Astrocyte of the hippocampus (primary cell): ENCODE measurements around the gene LMO4.

Experiments
- DNase-seq: peaks from one replicate; pipeline ENCODE4 v3.0.0; 2011; ENCODE audit warnings: low read depth, low spot score

The LMO4 gene

GRCh38 chr1:87358219-87358618 lies 29.5 kb downstream of the LMO4 start:
- no peak for DNase-seq

GRCh38 chr1:87359586-87359985 lies 30.9 kb downstream of the LMO4 start:
- no peak for DNase-seq

GRCh38 chr1:87362063-87362833 lies 33.6 kb downstream of the LMO4 start:
- DNase-seq: no peak

- no peak for DNase-seq
Observed at GRCh38 chr1:87362834-87363426, 34.2 kb downstream of the LMO4 start.

GRCh38 chr1:87367549-87367948 lies 38.9 kb downstream of the LMO4 start:
- DNase-seq: no peak

- no peak for DNase-seq
Observed at GRCh38 chr1:87368907-87369306, 40.2 kb downstream of the LMO4 start.

- no peak for DNase-seq
Observed at GRCh38 chr1:87369736-87370478, 41.2 kb downstream of the LMO4 start.

- no peak for DNase-seq
Observed at GRCh38 chr1:87370544-87370943, 41.9 kb downstream of the LMO4 start.

- DNase-seq: no peak
Observed at GRCh38 chr1:87379306-87379705, 50.6 kb downstream of the LMO4 start.

GRCh38 chr1:87386217-87386790 lies 57.6 kb downstream of the LMO4 start:
- no peak for DNase-seq

GRCh38 chr1:87388411-87388810 lies 59.7 kb downstream of the LMO4 start:
- DNase-seq: no peak

GRCh38 chr1:87389011-87389410 lies 60.3 kb downstream of the LMO4 start:
- DNase-seq: no peak

GRCh38 chr1:87389546-87389945 lies 60.9 kb downstream of the LMO4 start:
- DNase-seq: no peak

- peak; percentile 93 for DNase-seq
Observed at GRCh38 chr1:87392248-87393192, 63.8 kb downstream of the LMO4 start.

GRCh38 chr1:87393445-87394085 lies 64.9 kb downstream of the LMO4 start:
- DNase-seq: no peak

- DNase-seq: no peak
Observed at GRCh38 chr1:87394513-87394912, 65.8 kb downstream of the LMO4 start.

- DNase-seq: no peak
Observed at GRCh38 chr1:87394982-87395381, 66.3 kb downstream of the LMO4 start.
